ENCODE results near the gene PET117. TPM values are rescaled to one million over a fixed set of nuclear protein-coding genes. Genes with fewer than 3 reads are reported as not detected.

PET117 gene, protein sequence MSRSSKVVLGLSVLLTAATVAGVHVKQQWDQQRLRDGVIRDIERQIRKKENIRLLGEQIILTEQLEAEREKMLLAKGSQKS
- 12.6 and 13.5 TPM in 2 replicates for polyA plus RNA-seq (2012; rRNA removed)
- polyA plus RNA-seq (2012; cell fraction: cytosol; rRNA removed): 18.8 and 24.2 TPM in 2 replicates
- polyA plus RNA-seq (2012; cell fraction: nucleus; rRNA removed): 5.7 and 6.5 TPM in 2 replicates

DNA sequence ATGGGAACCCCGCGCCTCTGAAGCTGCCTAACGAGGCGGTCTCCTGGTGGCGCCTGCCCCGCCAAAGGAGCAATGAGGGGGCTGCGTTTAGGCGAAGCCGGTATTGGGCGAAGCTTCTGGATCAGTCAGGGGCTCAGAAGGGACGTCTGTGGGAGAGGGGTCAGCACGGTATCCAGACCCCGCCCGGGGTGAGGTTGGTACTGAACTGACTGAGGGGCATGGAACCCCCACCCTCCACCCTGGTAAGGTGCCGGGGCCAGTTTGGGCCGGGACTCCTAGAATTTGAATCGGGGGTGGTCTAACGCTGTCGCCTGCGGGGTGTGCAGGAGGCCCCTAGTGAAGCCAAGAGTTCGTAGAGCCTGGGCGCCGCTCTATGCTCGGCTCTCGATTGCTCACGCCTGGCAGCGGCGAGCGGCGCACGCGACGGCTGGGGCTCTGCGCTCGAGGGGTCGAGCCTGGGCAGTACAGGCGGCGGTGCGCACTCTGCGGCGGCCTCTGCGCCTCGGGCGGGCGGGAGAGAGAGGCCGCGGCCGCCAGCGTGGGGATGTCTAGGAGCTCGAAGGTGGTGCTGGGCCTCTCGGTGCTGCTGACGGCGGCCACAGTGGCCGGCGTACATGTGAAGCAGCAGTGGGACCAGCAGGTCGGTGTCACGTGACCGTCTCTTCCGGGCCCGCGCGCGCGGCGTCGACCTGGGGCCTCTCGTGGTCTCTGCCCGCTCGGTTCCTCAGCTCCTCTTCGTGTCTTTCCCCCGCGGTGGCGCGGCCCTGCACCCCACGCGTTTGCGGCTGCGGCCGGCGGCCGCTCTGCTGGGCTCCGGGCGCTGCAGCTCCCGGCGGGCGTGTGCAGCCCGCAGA is at the start of gene PET117, which contains the start of gene KAT14:
Gene PET117, plus strand, starts transcription at position 452 of the 854 bp plus-strand sequence. Its CDS starts 93 bp downstream, at position 545.
Gene KAT14, plus strand, starts transcription at position 452 of the 854 bp plus-strand sequence. CDS start 4,798 bp downstream, outside the sequence.
- H3K4me1 ChIP-seq (ENCODE audit: control insufficient read depth in 1 of 2, insufficient read depth in 2 of 2, low read depth in 1 of 2, low read length in 1 of 2): peaks cover 0 to 2% of the 10 kb centered on the region in 2 experiments; a peak in 1 of 4 replicates
- H3F3A ChIP-seq (replicated peaks; ENCODE audit: insufficient read depth): no peaks in the 10 kb centered on the region
- no peaks in the 10 kb centered on the region for H3K9me2 ChIP-seq
- DNase-seq: peak; percentile 91
- no peaks in the 10 kb centered on the region for H3K27me3 ChIP-seq (ENCODE audit: insufficient read depth)
- H3K9me3 ChIP-seq: no peaks in the 10 kb centered on the region
- CTCF ChIA-PET: interaction anchor here (0.6 kb wide), 1 partner anchor 62 kb away, joined by 3 read pairs; no protein-coding TSS in a partner anchor
- POLR2A ChIA-PET: interaction anchor here (0.7 to 2.0 kb wide), 5 partner anchors 12 to 370 kb away, joined by 3 to 5 read pairs (median 4); partner anchors contain the start of genes DZANK1, POLR3F, SEC23B and ZNF133
- H3K4me2 ChIP-seq: peak within 1 kb of the TSS; percentile 99
- peak within 1 kb of the TSS; percentile 89 to 97 for H3K4me3 ChIP-seq (ENCODE audit: low read depth in 2 of 2, low read length in 1 of 2)
- peak within 1 kb of the TSS; percentile 73 to 93 for H3K27ac ChIP-seq (ENCODE audit: low read depth in 2 of 2, low read length in 1 of 2)
- TF ChIP-seq JUND (IDR thresholded peaks at IDR 0.05): no peak
- TF ChIP-seq, protein P1, sequence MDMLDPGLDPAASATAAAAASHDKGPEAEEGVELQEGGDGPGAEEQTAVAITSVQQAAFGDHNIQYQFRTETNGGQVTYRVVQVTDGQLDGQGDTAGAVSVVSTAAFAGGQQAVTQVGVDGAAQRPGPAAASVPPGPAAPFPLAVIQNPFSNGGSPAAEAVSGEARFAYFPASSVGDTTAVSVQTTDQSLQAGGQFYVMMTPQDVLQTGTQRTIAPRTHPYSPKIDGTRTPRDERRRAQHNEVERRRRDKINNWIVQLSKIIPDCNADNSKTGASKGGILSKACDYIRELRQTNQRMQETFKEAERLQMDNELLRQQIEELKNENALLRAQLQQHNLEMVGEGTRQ (IDR thresholded peaks at IDR 0.05; ENCODE audit: borderline replicate concordance, low read depth, low read length): peak; percentile 39; the same call in 1 of the 2 replicates
- TF ChIP-seq TAF1 (IDR thresholded peaks at IDR 0.05; ENCODE audit: borderline replicate concordance, low read depth, low read length): peak; percentile 70
- TF ChIP-seq EP300 (IDR thresholded peaks at IDR 0.05; ENCODE audit: borderline replicate concordance in 1 of 2, low read depth in 1 of 2, low read length in 1 of 2): peak in 1 of 2 experiments; percentile 18; a peak in 1 of 4 replicates
- no peak for TF ChIP-seq GATA2 (CRISPR knock-in tag; IDR thresholded peaks at IDR 0.05)
- TF ChIP-seq POLR2AphosphoS5 (IDR thresholded peaks at IDR 0.05; ENCODE audit: low read depth, low read length): peak; percentile 67; the same call in 1 of the 2 replicates
- TF ChIP-seq, protein P2, sequence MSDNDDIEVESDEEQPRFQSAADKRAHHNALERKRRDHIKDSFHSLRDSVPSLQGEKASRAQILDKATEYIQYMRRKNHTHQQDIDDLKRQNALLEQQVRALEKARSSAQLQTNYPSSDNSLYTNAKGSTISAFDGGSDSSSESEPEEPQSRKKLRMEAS (IDR thresholded peaks at IDR 0.05; ENCODE audit: low read depth): peak; percentile 95
- TF ChIP-seq RXRA (IDR thresholded peaks at IDR 0.05; ENCODE audit: borderline replicate concordance, low read depth): no peak
- TF ChIP-seq TCF12 (IDR thresholded peaks at IDR 0.05): peak; percentile 29; the same call in 1 of the 2 replicates
- 0 out of 2 replicates have a peak, but pooled peaks have one; percentile 17 for TF ChIP-seq GABPA (IDR thresholded peaks at IDR 0.05; ENCODE audit: low read depth)
- no peak for TF ChIP-seq FOXJ3 (CRISPR knock-in tag; IDR thresholded peaks at IDR 0.05)
- TF ChIP-seq SIN3A (IDR thresholded peaks at IDR 0.05; ENCODE audit: borderline replicate concordance, low read depth, low read length): peak; percentile 73
- peak; percentile 53 for TF ChIP-seq CHD2 (IDR thresholded peaks at IDR 0.05; ENCODE audit: low read length, partially characterized antibody)
- peak; percentile 85 for TF ChIP-seq MXI1 (IDR thresholded peaks at IDR 0.05; ENCODE audit: low read depth, low read length)
- TF ChIP-seq, protein P3, sequence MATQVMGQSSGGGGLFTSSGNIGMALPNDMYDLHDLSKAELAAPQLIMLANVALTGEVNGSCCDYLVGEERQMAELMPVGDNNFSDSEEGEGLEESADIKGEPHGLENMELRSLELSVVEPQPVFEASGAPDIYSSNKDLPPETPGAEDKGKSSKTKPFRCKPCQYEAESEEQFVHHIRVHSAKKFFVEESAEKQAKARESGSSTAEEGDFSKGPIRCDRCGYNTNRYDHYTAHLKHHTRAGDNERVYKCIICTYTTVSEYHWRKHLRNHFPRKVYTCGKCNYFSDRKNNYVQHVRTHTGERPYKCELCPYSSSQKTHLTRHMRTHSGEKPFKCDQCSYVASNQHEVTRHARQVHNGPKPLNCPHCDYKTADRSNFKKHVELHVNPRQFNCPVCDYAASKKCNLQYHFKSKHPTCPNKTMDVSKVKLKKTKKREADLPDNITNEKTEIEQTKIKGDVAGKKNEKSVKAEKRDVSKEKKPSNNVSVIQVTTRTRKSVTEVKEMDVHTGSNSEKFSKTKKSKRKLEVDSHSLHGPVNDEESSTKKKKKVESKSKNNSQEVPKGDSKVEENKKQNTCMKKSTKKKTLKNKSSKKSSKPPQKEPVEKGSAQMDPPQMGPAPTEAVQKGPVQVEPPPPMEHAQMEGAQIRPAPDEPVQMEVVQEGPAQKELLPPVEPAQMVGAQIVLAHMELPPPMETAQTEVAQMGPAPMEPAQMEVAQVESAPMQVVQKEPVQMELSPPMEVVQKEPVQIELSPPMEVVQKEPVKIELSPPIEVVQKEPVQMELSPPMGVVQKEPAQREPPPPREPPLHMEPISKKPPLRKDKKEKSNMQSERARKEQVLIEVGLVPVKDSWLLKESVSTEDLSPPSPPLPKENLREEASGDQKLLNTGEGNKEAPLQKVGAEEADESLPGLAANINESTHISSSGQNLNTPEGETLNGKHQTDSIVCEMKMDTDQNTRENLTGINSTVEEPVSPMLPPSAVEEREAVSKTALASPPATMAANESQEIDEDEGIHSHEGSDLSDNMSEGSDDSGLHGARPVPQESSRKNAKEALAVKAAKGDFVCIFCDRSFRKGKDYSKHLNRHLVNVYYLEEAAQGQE (IDR thresholded peaks at IDR 0.05; ENCODE audit: low read depth, low read length): no peak; the same call in 1 of the 2 replicates
- peak; percentile 73 for TF ChIP-seq RCOR1 (IDR thresholded peaks at IDR 0.05; ENCODE audit: low read length)
- no peak for TF ChIP-seq FOXM1 (IDR thresholded peaks at IDR 0.05; ENCODE audit: low read depth)
- TF ChIP-seq, protein P4, sequence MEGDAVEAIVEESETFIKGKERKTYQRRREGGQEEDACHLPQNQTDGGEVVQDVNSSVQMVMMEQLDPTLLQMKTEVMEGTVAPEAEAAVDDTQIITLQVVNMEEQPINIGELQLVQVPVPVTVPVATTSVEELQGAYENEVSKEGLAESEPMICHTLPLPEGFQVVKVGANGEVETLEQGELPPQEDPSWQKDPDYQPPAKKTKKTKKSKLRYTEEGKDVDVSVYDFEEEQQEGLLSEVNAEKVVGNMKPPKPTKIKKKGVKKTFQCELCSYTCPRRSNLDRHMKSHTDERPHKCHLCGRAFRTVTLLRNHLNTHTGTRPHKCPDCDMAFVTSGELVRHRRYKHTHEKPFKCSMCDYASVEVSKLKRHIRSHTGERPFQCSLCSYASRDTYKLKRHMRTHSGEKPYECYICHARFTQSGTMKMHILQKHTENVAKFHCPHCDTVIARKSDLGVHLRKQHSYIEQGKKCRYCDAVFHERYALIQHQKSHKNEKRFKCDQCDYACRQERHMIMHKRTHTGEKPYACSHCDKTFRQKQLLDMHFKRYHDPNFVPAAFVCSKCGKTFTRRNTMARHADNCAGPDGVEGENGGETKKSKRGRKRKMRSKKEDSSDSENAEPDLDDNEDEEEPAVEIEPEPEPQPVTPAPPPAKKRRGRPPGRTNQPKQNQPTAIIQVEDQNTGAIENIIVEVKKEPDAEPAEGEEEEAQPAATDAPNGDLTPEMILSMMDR (IDR thresholded peaks at IDR 0.05): no peak
- 0 out of 2 replicates have a peak, but pooled peaks have one; percentile 18 for TF ChIP-seq ELF1 (IDR thresholded peaks at IDR 0.05)
- TF ChIP-seq, protein P5, sequence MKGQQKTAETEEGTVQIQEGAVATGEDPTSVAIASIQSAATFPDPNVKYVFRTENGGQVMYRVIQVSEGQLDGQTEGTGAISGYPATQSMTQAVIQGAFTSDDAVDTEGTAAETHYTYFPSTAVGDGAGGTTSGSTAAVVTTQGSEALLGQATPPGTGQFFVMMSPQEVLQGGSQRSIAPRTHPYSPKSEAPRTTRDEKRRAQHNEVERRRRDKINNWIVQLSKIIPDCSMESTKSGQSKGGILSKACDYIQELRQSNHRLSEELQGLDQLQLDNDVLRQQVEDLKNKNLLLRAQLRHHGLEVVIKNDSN (IDR thresholded peaks at IDR 0.05; ENCODE audit: borderline replicate concordance, low read depth): peak; percentile 96
- peaks cover 8 to 9% of the 10 kb centered on the region in 2 experiments for H3K36me3 ChIP-seq (replicated peaks in 1 of 2; ENCODE audit: control insufficient read depth in 1 of 2, insufficient read depth in 2 of 2, low read length in 1 of 2)
- no peaks in the 10 kb centered on the region for H4K20me1 ChIP-seq (ENCODE audit: insufficient read depth)
- H3K79me2 ChIP-seq (ENCODE audit: insufficient read depth): peaks cover 39% of the 10 kb centered on the region
- H2AFZ ChIP-seq (ENCODE audit: low read depth): peak within 1 kb of the TSS; percentile 100
- H3K9ac ChIP-seq: peak within 1 kb of the TSS; percentile 90
- WGBS (ENCODE audit: low lambda C conversion rate): 6% methylated on average over 17 of the region's 87 CpGs
